KMS-11 (cell line): Measurements from ENCODE around the gene NKIRAS2.
A peak's percentile ranks its signal among the peaks of the same experiment; 100 is the strongest.

ENCODE experiments used
- H2AFZ ChIP-seq: fragments of 200-600 bp; sonication (generic); 2 replicates; pipeline ENCODE4 v1.6.1; 2016; ENCODE audit warnings: antibody characterized with exemption, mixed run types, low read depth
- H3K27ac ChIP-seq: fragments of 200-600 bp; sonication (generic); 2 replicates; pipeline ENCODE4 v1.6.1; 2016; ENCODE audit warnings: mild to moderate bottlenecking, mixed run types
- H3K27me3 ChIP-seq: fragments of 200-600 bp; sonication (generic); 2 replicates; pipeline ENCODE4 v1.6.1; 2017; ENCODE audit warnings: mild to moderate bottlenecking, low read depth, mixed run types, moderate library complexity; ENCODE audit not compliant: insufficient read depth
- H3K36me3 ChIP-seq: fragments of 200-600 bp; sonication (generic); 2 replicates; pipeline ENCODE4 v1.6.1; 2017; ENCODE audit warnings: mild to moderate bottlenecking, mixed run types; ENCODE audit not compliant: insufficient read depth
- H3K4me1 ChIP-seq: fragments of 200-600 bp; sonication (generic); 2 replicates; pipeline ENCODE4 v1.6.1; 2016; ENCODE audit warnings: mild to moderate bottlenecking, low read depth, mixed run types; ENCODE audit not compliant: poor library complexity, severe bottlenecking
- H3K4me2 ChIP-seq: fragments of 200-600 bp; sonication (generic); 2 replicates; pipeline ENCODE4 v1.7.0; 2016; ENCODE audit warnings: mild to moderate bottlenecking, mixed run types
- H3K4me3 ChIP-seq: fragments of 200-600 bp; sonication (generic); IDR thresholded peaks from 2 replicates; pipeline ENCODE4 v1.6.1; 2017; ENCODE audit warnings: low read depth, low read length, mixed read lengths; ENCODE audit not compliant: insufficient read depth
- H3K79me2 ChIP-seq: fragments of 200-600 bp; sonication (generic); 2 replicates; pipeline ENCODE4 v1.6.1; 2016; ENCODE audit warnings: low read depth, mixed run types; ENCODE audit not compliant: insufficient read depth
- H3K9ac ChIP-seq: fragments of 200-600 bp; sonication (generic); 2 replicates; pipeline ENCODE4 v1.6.1; 2016; ENCODE audit warnings: mild to moderate bottlenecking, mixed run types
- H4K20me1 ChIP-seq: fragments of 200-600 bp; sonication (generic); 2 replicates; pipeline ENCODE4 v1.6.1; 2016; ENCODE audit warnings: mild to moderate bottlenecking, mixed run types; ENCODE audit not compliant: insufficient read depth
- CTCF ChIP-seq: fragments of 200-600 bp; sonication (generic); conservative IDR thresholded peaks from 2 replicates; pipeline ENCODE4 v1.6.1; 2017; ENCODE audit warnings: low read depth, mild to moderate bottlenecking, antibody characterized with exemption, low read length, moderate library complexity, mixed read lengths

Gene NKIRAS2

GRCh38 chr17:42019509-42020404 lies at the start of gene NKIRAS2:
Gene NKIRAS2 (plus strand): TSS chr17:42020090. CDS start chr17:42021578, 1,488 bp downstream.
- H3K79me2 ChIP-seq, result peaks cover 38% of the 10 kb centered on the region

GRCh38 chr17:41970901-41971331 lies 49.0 kb upstream of the NKIRAS2 start:
- Histone ChIP-seq H3K4me1 (peaks cover 6% of the 10 kb centered on the region), H3K4me2 (no peak overlapping the region), H3K79me2 (peaks cover 16% of the 10 kb centered on the region), H2AFZ (no peak overlapping the region), H3K4me3 (no peak overlapping the region), H3K36me3 (no peaks in the 10 kb centered on the region; the same call in 1 of the 2 replicates), H3K27me3 (no peaks in the 10 kb centered on the region), H3K9ac (no peak overlapping the region), H4K20me1 (no peaks in the 10 kb centered on the region), H3K27ac (no peak overlapping the region)
- no peak for TF ChIP-seq CTCF

More at GRCh38 chr17:42019509-42020404, at the start of gene NKIRAS2:
- peak; percentile 80 for TF ChIP-seq CTCF
- no peaks in the 10 kb centered on the region for H3K36me3 ChIP-seq
- H3K4me2 ChIP-seq, result peak within 1 kb of the TSS; percentile 91
- H3K4me1 ChIP-seq, result peaks cover 47% of the 10 kb centered on the region
- H4K20me1 ChIP-seq, result no peaks in the 10 kb centered on the region
- peak within 1 kb of the TSS; percentile 90 for H2AFZ ChIP-seq
- H3K9ac ChIP-seq, result peak within 1 kb of the TSS; percentile 58; the same call in 1 of the 2 replicates
- no peaks in the 10 kb centered on the region for H3K27me3 ChIP-seq
- no peak within 1 kb of the TSS for H3K4me3 ChIP-seq
- H3K27ac ChIP-seq, result peak within 1 kb of the TSS; percentile 20; the same call in 1 of the 2 replicates

GRCh38 chr17:41971721-41972523 lies 48.0 kb upstream of the NKIRAS2 start:
- H3K79me2 ChIP-seq, result peaks cover 15% of the 10 kb centered on the region
- peaks cover 6% of the 10 kb centered on the region for H3K4me1 ChIP-seq
- H2AFZ ChIP-seq, result no peak overlapping the region
- H3K27ac ChIP-seq, result no peak overlapping the region
- H3K36me3 ChIP-seq, result no peaks in the 10 kb centered on the region; the same call in 1 of the 2 replicates
- no peaks in the 10 kb centered on the region for H4K20me1 ChIP-seq
- no peak for TF ChIP-seq CTCF
- no peak overlapping the region for H3K4me3 ChIP-seq
- H3K27me3 ChIP-seq, result no peaks in the 10 kb centered on the region
- H3K4me2 ChIP-seq, result no peak overlapping the region
- no peak overlapping the region for H3K9ac ChIP-seq

GRCh38 chr17:41972571-41973407 lies 47.1 kb upstream of the NKIRAS2 start:
- Histone ChIP-seq H4K20me1 (no peaks in the 10 kb centered on the region), H3K36me3 (peaks cover 2% of the 10 kb centered on the region; the same call in 1 of the 2 replicates), H3K27ac (no peak overlapping the region), H3K79me2 (peaks cover 6% of the 10 kb centered on the region), H3K9ac (no peak overlapping the region), H2AFZ (no peak overlapping the region), H3K27me3 (no peaks in the 10 kb centered on the region), H3K4me2 (no peak overlapping the region), H3K4me3 (no peak overlapping the region), H3K4me1 (peaks cover 2% of the 10 kb centered on the region)
- no peak for TF ChIP-seq CTCF
